Measurements from ENCODE around the gene S100A2. TPM values are rescaled to one million over a fixed set of nuclear protein-coding genes. Genes with fewer than 3 reads are reported as not detected.

Gene S100A2
- total and polyA plus RNA-seq, 2 of the 13 experiments (the other 11 are each of a cell fraction or from before 2014, with no cell fraction given) = 1.2 TPM

DNA sequence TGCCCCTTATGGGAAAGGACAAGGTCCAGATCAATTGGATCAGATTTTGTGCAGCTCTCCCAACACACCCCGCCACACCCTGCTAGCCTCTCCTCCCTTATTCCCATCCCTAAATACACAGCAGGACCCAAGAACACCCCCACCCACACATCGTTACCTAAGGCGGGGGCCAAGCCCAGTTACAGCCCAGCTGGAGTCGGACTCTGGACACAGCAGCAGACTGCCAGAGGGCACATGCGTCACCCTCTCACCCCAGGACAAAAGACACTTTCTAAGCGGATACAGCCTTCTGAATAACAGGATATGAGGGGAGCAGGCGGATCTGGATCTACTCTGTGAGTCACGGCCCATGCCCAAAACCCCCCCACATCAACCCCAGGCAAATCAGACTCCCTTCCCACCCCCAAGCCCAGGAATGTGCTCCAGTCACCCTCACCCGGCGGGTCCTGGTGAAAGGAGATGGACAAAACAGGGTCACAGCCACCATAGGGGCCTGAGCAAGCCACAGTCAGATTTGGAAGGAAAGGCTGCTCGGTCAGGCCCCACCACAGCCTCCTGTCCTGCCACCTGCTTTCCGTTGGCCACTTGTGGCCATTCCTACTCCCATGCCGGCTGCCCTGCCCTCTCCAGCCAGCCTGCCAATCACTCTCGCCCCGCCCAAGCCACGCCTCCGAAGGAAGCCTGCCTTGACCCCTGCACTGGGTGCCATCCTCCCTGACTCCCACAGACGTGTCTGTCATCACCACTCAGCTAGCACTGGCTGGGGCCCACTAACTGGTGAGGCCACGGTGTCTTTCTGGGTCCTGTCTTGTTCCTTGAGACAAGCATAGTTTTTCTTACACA, 43.3 kb upstream of the S100A2 start (continued):
- TF ChIP-seq, protein P1, sequence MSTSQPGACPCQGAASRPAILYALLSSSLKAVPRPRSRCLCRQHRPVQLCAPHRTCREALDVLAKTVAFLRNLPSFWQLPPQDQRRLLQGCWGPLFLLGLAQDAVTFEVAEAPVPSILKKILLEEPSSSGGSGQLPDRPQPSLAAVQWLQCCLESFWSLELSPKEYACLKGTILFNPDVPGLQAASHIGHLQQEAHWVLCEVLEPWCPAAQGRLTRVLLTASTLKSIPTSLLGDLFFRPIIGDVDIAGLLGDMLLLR (CRISPR knock-in tag; IDR thresholded peaks at IDR 0.05) = 0 out of 2 replicates have a peak, but pooled peaks have one; percentile 55
- TF ChIP-seq YEATS4 (CRISPR knock-in tag; IDR thresholded peaks at IDR 0.05; ENCODE audit: borderline replicate concordance) (peak; percentile 63; the same call in 1 of the 2 replicates), KDM2A (CRISPR knock-in tag; IDR thresholded peaks at IDR 0.05; ENCODE audit: borderline replicate concordance, low read depth) (peak; percentile 71; the same call in 1 of the 2 replicates), HNRNPH1 (optimal IDR thresholded peaks at IDR 0.05; ENCODE audit: low read depth, low read length) (peak; percentile 60), ZFP91 (CRISPR knock-in tag; IDR thresholded peaks at IDR 0.05; ENCODE audit: borderline replicate concordance) (peak; percentile 86), ERF (CRISPR knock-in tag; IDR thresholded peaks at IDR 0.05) (0 out of 2 replicates have a peak, but pooled peaks have one; percentile 6), HDAC6 (IDR thresholded peaks at IDR 0.05; ENCODE audit: low read depth, low read length) (no peak), SETDB1 (CRISPR knock-in tag; IDR thresholded peaks at IDR 0.05; ENCODE audit: borderline replicate concordance) (no peak), HOXA7 (CRISPR knock-in tag; IDR thresholded peaks at IDR 0.05) (no peak), ATF7-NPFF (CRISPR knock-in tag; IDR thresholded peaks at IDR 0.05; ENCODE audit: low read depth) (0 out of 2 replicates have a peak, but pooled peaks have one; percentile 6), ZNF251 (CRISPR knock-in tag; IDR thresholded peaks at IDR 0.05) (0 out of 2 replicates have a peak, but pooled peaks have one; percentile 43), ARNT2 (CRISPR knock-in tag; IDR thresholded peaks at IDR 0.05; ENCODE audit: low read depth) (peak; percentile 24; the same call in 1 of the 2 replicates), HDAC2 (CRISPR knock-in tag; IDR thresholded peaks at IDR 0.05) (peak; percentile 28), SAFB2 (CRISPR knock-in tag; IDR thresholded peaks at IDR 0.05; ENCODE audit: borderline replicate concordance, low read depth) (no peak; the same call in 1 of the 2 replicates), HOXD1 (CRISPR knock-in tag; IDR thresholded peaks at IDR 0.05) (0 out of 2 replicates have a peak, but pooled peaks have one; percentile 16), THAP11 (CRISPR knock-in tag; IDR thresholded peaks at IDR 0.05) (no peak; the same call in 1 of the 2 replicates), PCBP2 (optimal IDR thresholded peaks at IDR 0.05; ENCODE audit: low read depth, low read length, poor library complexity, severe bottlenecking) (peak; percentile 18), IRX3 (CRISPR knock-in tag; IDR thresholded peaks at IDR 0.05; ENCODE audit: borderline replicate concordance, low read depth) (no peak), RNF219 (CRISPR knock-in tag; IDR thresholded peaks at IDR 0.05) (0 out of 2 replicates have a peak, but pooled peaks have one; percentile 52)
- TF ChIP-seq, protein P2, sequence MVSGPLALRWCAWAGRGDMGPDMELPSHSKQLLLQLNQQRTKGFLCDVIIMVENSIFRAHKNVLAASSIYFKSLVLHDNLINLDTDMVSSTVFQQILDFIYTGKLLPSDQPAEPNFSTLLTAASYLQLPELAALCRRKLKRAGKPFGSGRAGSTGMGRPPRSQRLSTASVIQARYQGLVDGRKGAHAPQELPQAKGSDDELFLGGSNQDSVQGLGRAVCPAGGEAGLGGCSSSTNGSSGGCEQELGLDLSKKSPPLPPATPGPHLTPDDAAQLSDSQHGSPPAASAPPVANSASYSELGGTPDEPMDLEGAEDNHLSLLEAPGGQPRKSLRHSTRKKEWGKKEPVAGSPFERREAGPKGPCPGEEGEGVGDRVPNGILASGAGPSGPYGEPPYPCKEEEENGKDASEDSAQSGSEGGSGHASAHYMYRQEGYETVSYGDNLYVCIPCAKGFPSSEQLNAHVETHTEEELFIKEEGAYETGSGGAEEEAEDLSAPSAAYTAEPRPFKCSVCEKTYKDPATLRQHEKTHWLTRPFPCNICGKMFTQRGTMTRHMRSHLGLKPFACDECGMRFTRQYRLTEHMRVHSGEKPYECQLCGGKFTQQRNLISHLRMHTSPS (CRISPR knock-in tag; IDR thresholded peaks at IDR 0.05; ENCODE audit: low read depth) = peak; percentile 78; the same call in 1 of the 2 replicates
- TF ChIP-seq, protein P3, sequence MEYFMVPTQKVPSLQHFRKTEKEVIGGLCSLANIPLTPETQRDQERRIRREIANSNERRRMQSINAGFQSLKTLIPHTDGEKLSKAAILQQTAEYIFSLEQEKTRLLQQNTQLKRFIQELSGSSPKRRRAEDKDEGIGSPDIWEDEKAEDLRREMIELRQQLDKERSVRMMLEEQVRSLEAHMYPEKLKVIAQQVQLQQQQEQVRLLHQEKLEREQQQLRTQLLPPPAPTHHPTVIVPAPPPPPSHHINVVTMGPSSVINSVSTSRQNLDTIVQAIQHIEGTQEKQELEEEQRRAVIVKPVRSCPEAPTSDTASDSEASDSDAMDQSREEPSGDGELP (IDR thresholded peaks at IDR 0.05; ENCODE audit: borderline replicate concordance, low read depth) = peak; percentile 93

Data from HepG2 (cell line).